ENCODE results near the gene CRLF1. TPM values are rescaled to one million over a fixed set of nuclear protein-coding genes. Genes with fewer than 3 reads are reported as not detected.

The CRLF1 gene
- total and polyA plus RNA-seq, 2 experiments from 2014 or later, result 0.69 to 0.89 TPM

DNA sequence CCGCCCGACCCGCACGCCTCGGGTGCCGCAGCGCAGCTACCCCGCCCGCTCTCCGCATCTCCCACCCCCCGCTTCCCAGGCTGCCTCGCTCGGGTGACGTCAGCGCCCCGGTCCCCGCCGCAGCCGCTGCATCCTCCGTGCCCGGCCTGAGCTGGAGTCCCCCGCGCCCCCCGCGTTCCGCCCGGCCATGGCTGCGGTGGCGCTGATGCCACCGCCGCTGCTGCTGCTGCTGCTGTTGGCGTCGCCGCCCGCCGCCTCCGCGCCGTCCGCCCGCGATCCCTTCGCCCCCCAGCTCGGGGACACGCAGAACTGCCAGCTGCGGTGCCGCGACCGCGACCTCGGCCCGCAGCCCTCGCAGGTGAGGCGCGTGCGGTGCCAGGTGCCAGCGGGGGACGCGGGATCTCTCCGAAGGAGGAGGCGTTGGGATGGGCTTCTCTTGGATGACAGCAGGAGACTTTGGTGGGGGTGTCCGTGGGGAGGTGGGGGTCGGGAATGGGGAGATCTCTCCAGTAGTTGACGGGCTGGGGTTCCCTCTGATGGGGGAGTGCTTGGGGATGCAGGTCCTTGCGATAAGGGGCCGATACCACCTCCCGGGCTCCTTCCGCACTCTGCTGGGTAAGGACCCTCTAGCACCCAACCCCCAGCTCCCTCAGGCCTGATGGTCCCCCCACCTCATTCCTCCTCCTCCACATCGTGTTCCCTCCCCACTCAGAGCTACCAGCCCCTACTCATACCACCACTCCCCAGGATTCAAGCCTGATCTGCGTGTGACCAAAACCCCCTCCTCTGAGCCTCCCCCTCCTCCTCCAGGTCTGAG lies 6.4 kb upstream of the CRLF1 start, which contains the start of gene TMEM59L:
Gene TMEM59L (plus strand): TSS at position 99 of the 817 bp plus-strand sequence. CDS start 89 bp downstream, at position 188.
- no peaks in the 10 kb centered on the region for H3K36me3 ChIP-seq
- H3K4me3 ChIP-seq, result peak within 1 kb of the TSS; percentile 45
- H3K27ac ChIP-seq, result no peak within 1 kb of the TSS
- TF ChIP-seq, protein P1, sequence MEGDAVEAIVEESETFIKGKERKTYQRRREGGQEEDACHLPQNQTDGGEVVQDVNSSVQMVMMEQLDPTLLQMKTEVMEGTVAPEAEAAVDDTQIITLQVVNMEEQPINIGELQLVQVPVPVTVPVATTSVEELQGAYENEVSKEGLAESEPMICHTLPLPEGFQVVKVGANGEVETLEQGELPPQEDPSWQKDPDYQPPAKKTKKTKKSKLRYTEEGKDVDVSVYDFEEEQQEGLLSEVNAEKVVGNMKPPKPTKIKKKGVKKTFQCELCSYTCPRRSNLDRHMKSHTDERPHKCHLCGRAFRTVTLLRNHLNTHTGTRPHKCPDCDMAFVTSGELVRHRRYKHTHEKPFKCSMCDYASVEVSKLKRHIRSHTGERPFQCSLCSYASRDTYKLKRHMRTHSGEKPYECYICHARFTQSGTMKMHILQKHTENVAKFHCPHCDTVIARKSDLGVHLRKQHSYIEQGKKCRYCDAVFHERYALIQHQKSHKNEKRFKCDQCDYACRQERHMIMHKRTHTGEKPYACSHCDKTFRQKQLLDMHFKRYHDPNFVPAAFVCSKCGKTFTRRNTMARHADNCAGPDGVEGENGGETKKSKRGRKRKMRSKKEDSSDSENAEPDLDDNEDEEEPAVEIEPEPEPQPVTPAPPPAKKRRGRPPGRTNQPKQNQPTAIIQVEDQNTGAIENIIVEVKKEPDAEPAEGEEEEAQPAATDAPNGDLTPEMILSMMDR (IDR thresholded peaks at IDR 0.05; ENCODE audit: low read depth, low read length), result no peak
- H3K9me3 ChIP-seq (ENCODE audit: low read depth), result no peaks in the 10 kb centered on the region
- DNase-seq (ENCODE audit: low read depth in 1 of 2, low spot score in 1 of 2), result peak in 1 of 2 donors; percentile 41
- H3K4me1 ChIP-seq (ENCODE audit: low read depth), result peaks cover 15% of the 10 kb centered on the region
- H3K27me3 ChIP-seq, result peaks cover 82% of the 10 kb centered on the region

DNA sequence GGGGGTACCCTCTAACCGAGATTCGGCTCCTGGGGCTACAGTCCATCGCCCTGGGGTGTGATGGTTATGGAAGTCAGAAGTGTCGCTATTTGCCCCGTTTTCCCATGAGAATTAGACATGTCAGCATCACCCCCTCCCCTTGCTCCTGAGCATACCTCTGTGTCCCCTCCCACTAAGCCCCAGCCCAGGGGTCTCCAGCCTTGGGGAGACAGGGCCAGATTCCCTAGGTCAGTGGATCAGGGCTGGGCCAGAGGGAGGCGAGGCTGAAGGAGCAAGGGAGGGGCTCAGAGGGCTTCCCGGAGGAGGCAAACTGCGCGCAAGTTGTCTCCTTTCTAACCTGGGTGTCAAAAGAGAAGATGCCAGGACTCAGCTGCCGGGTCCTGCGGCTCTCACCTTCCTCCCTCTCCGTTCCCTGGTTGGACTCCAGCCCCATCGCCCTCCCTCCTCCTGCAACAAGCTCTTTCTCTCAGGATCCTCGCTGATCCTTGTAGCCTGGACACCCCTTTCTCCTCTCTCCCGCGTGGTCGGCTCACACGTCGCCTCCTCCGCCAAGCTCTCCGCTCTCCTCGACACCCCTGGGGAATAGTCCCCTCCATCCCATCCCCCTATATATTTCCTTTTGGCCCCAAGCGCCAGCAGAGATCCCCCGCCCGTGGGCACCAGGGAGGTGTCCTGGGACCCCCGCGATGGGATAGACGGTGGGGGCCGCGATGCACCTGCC lies 5.6 kb upstream of the CRLF1 start:
- Histone ChIP-seq H3K36me3 (no peaks in the 10 kb centered on the region), H3K27ac (no peak overlapping the region), H3K9me3 (ENCODE audit: low read depth) (no peaks in the 10 kb centered on the region), H3K4me3 (peak overlapping the region; percentile 45), H3K4me1 (ENCODE audit: low read depth) (peaks cover 15% of the 10 kb centered on the region), H3K27me3 (peaks cover 90% of the 10 kb centered on the region)
- TF ChIP-seq, protein P1 (IDR thresholded peaks at IDR 0.05; ENCODE audit: low read depth, low read length), result no peak
- no peak for DNase-seq (ENCODE audit: low read depth in 1 of 2, low spot score in 1 of 2)

DNA sequence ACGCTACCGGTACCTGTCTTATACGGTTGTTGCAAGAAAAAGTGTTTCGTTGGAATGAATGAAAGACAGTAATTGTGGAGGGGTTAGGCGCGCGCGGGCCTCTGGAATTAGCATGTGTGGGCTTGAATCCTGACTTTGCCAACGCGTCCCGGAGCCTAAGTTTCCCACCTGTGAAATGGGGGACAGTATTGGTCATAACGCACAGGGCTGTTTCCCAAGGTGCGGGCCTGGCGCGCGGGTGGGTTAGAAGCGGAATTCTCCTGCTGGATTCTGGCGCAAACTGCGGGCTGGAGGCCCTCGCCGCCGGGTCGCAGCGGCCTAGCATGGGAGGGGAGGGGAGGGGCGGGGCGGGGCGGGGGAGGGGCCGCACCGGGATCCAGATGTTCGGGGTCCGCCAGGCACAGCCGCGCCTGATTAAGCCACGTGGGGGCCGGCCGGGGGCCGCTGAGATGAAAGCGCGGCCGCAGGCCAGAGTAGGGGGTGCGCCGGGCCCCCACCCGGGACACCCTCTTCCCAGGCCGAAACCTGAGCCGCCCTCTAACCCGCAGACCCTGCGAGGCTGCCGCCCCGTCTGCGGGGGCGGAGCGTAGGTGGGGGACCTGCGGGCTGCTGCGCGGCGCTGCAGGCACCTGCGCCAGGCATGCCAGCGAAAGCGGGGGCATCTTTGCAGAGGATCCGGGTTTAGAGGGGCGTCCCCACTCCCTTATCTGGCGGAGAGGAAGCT lies 4.9 kb upstream of the CRLF1 start:
- no peaks in the 10 kb centered on the region for H3K36me3 ChIP-seq
- H3K27ac ChIP-seq, result no peak overlapping the region
- TF ChIP-seq, protein P1 (IDR thresholded peaks at IDR 0.05; ENCODE audit: low read depth, low read length), result no peak
- no peak for DNase-seq (ENCODE audit: low read depth in 1 of 2, low spot score in 1 of 2)
- H3K9me3 ChIP-seq (ENCODE audit: low read depth), result no peaks in the 10 kb centered on the region
- H3K4me1 ChIP-seq (ENCODE audit: low read depth), result peaks cover 15% of the 10 kb centered on the region
- H3K4me3 ChIP-seq, result peak overlapping the region; percentile 9
- H3K27me3 ChIP-seq, result peaks cover 95% of the 10 kb centered on the region

DNA sequence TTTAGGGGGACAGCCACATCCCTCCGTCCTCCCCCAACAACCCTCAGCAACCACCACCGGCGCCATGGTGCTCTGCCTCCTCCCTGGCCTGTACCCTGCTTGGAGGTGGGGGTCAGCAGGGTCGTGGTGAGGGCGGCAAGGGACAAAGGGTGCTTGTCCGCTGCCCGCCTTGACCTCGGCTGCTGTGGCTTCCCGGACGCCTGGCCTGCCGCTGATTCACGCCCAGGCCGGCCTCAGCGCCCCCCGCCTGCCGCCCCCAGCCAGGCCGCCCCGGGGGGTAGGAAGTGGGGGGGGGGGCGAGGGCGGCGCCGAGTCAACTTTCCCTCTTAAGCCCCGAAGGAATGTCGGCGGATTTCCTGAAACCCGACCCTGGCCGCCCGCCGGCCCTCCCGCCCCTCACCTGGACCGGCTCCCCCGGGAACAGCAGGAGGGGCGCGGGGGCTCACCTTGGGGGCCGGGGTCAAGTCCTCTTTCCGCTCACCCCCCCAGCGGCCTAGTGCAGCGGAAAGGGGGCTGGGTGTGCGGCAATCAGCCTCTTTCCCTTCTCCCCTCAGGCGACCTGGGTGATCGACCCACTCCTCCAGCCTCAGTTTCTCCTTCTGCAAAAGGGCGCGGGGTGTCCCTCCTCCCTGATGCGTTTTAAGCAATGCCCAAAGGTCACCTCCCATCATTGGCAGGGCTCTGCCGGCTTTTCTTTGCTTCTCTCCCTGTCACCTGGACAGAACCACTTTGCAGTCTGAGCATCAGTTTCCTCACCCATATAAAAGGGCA lies 4.1 kb upstream of the CRLF1 start:
- peak overlapping the region; percentile 9 for H3K4me3 ChIP-seq
- H3K27ac ChIP-seq, result no peak overlapping the region
- no peak for DNase-seq (ENCODE audit: low read depth in 1 of 2, low spot score in 1 of 2)
- H3K36me3 ChIP-seq, result no peaks in the 10 kb centered on the region
- peaks cover 15% of the 10 kb centered on the region for H3K4me1 ChIP-seq (ENCODE audit: low read depth)
- peaks cover 97% of the 10 kb centered on the region for H3K27me3 ChIP-seq
- TF ChIP-seq, protein P1 (IDR thresholded peaks at IDR 0.05; ENCODE audit: low read depth, low read length), result no peak
- no peaks in the 10 kb centered on the region for H3K9me3 ChIP-seq (ENCODE audit: low read depth)

GRCh38 chr19:18610245-18610555 lies 3.6 kb upstream of the CRLF1 start:
- no peak for DNase-seq (ENCODE audit: low read depth in 1 of 2, low spot score in 1 of 2)
- H3K27me3 ChIP-seq, result peaks cover 97% of the 10 kb centered on the region
- no peaks in the 10 kb centered on the region for H3K9me3 ChIP-seq (ENCODE audit: low read depth)
- no peak overlapping the region for H3K4me3 ChIP-seq
- peaks cover 15% of the 10 kb centered on the region for H3K4me1 ChIP-seq (ENCODE audit: low read depth)
- no peak overlapping the region for H3K27ac ChIP-seq
- TF ChIP-seq, protein P1 (IDR thresholded peaks at IDR 0.05; ENCODE audit: low read depth, low read length), result no peak
- no peaks in the 10 kb centered on the region for H3K36me3 ChIP-seq

All from cardiac muscle cell (in vitro differentiated cells and primary cell).